Endothelial cell of umbilical vein (primary cell): ENCODE data around the gene MRPS6. TPM values are rescaled to one million over a fixed set of nuclear protein-coding genes. Genes with fewer than 3 reads are reported as not detected.

Experiments
- BruUV-seq: library from RNA; stranded (reverse); fragments of 400-500 nt; replicated peaks from 2 replicates; lab custom pipeline; 2021; lab: Mats Ljungman, UMichigan
- CTCF ChIA-PET: fragments of 300-600, 350-600 bp; sonication (Branson Sonifier 250); formaldehyde crosslinking; loops from one replicate; lab custom pipeline; 2021; ENCODE audit warnings: antibody characterized with exemption, inconsistent platforms; lab: Charles Lee
- POLR2A ChIA-PET: fragments of 300-600, 350-600 bp; sonication (Branson Sonifier 250); formaldehyde crosslinking; loops from one replicate; lab custom pipeline; 2021; ENCODE audit warnings: antibody characterized with exemption, inconsistent platforms; lab: Charles Lee
- DNase-seq: peaks from one replicate; pipeline ENCODE4 v3.0.0-alpha.2; 2011; ENCODE audit warnings: low read depth, low spot score
- FAIRE-seq: peaks from 2 replicates; lab custom pipeline; 2011; peaks lifted over from hg19 to GRCh38; lab: Jason Lieb, UNC
- H2AFZ ChIP-seq: 2 replicates; pipeline ENCODE4 v1.6.0; 2012; ENCODE audit warnings: low read depth, low read length, control low read depth, inconsistent platforms
- H3K27ac ChIP-seq: 2 replicates; pipeline ENCODE4 v1.5.1; 2011; ENCODE audit warnings: low read depth, mild to moderate bottlenecking, control low read depth, low read length, moderate library complexity; ENCODE audit not compliant: insufficient read depth
- H3K27me3 ChIP-seq, 2 experiments: 2 replicates each; pipeline versions ENCODE4 v1.6.0 to v1.6.1; 2011; ENCODE audit warnings: low read length in 2 of 2, mixed read lengths in 1 of 2; ENCODE audit not compliant: control insufficient read depth in 2 of 2, insufficient read depth in 2 of 2
- H3K36me3 ChIP-seq, 2 experiments: 2 replicates in 1 of 2; 3 replicates in 1 of 2; pipeline ENCODE4 v1.5.1; 2011; ENCODE audit warnings: low read length in 2 of 2, mild to moderate bottlenecking in 1 of 2, moderate library complexity in 1 of 2; ENCODE audit not compliant: control insufficient read depth in 2 of 2, insufficient read depth in 2 of 2; ENCODE audit errors: extremely low read depth in 1 of 2
- H3K4me1 ChIP-seq: 3 replicates; pipeline ENCODE4 v1.5.1; 2011; ENCODE audit warnings: mild to moderate bottlenecking, low read length; ENCODE audit not compliant: control insufficient read depth, insufficient read depth; ENCODE audit errors: extremely low read depth
- H3K4me2 ChIP-seq: 2 replicates; pipeline ENCODE4 v1.6.1; 2011; ENCODE audit warnings: low read length, control low read depth, mixed read lengths; ENCODE audit not compliant: insufficient read depth
- H3K4me3 ChIP-seq, 3 experiments: fragments of 200-600 bp in 1 of 3; sonication (generic), shearing (Covaris generic) in 1 of 3; replicated peaks in 1 of 3; 2 replicates each; pipeline ENCODE4 v1.5.1; 2011 to 2016; ENCODE audit warnings: control low read depth in 3 of 3, low read length in 3 of 3, mild to moderate bottlenecking in 2 of 3, inconsistent platforms in 1 of 3, low read depth in 1 of 3, moderate library complexity in 1 of 3; ENCODE audit not compliant: insufficient read depth in 1 of 3
- H3K79me2 ChIP-seq: 2 replicates; pipeline ENCODE4 v1.6.0; 2012; ENCODE audit warnings: low read length, inconsistent platforms; ENCODE audit not compliant: control insufficient read depth, insufficient read depth
- H3K9ac ChIP-seq: replicated peaks from 2 replicates; pipeline ENCODE3; 2011; ENCODE audit warnings: low read length, control low read depth; ENCODE audit not compliant: insufficient read depth; ENCODE audit errors: extremely low read depth
- H3K9me1 ChIP-seq: replicated peaks from 3 replicates; pipeline ENCODE4 v1.6.0; 2011; ENCODE audit warnings: mild to moderate bottlenecking, low read length; ENCODE audit not compliant: control insufficient read depth, insufficient read depth; ENCODE audit errors: extremely low read depth
- H3K9me3 ChIP-seq: replicated peaks from 2 replicates; pipeline ENCODE4 v1.5.1; 2012; ENCODE audit warnings: low read length, inconsistent platforms; ENCODE audit not compliant: control insufficient read depth, insufficient read depth
- H4K20me1 ChIP-seq: replicated peaks from 2 replicates; pipeline ENCODE3; 2011; ENCODE audit warnings: mild to moderate bottlenecking, low read length; ENCODE audit not compliant: control insufficient read depth, insufficient read depth; ENCODE audit errors: extremely low read depth
- CTCF ChIP-seq, 2 donors: IDR thresholded peaks; 1 replicate in 1 of 2; 2 replicates in 1 of 2; pipeline ENCODE4 v1.5.1; 2011; ENCODE audit warnings: low read length in 2 of 2, mild to moderate bottlenecking in 2 of 2, moderate library complexity in 2 of 2, control low read depth in 1 of 2, inconsistent platforms in 1 of 2, low read depth in 1 of 2; ENCODE audit not compliant: insufficient read depth in 1 of 2; ENCODE audit errors: extremely low read depth in 1 of 2
- EZH2 ChIP-seq: IDR thresholded peaks from 2 replicates; pipeline ENCODE4 v1.6.1; 2012; ENCODE audit warnings: borderline replicate concordance, low read depth, mild to moderate bottlenecking, moderate library complexity, low read length, inconsistent platforms; ENCODE audit not compliant: severe bottlenecking
- FOS ChIP-seq: IDR thresholded peaks from 2 replicates; pipeline ENCODE4 v1.6.1; 2011; ENCODE audit warnings: mild to moderate bottlenecking, low read length, moderate library complexity, borderline replicate concordance; ENCODE audit not compliant: insufficient read depth
- GATA2 ChIP-seq: IDR thresholded peaks from 2 replicates; pipeline ENCODE4 v1.7.0; 2011; ENCODE audit warnings: low read depth, mild to moderate bottlenecking, moderate library complexity, mixed read lengths, low read length; ENCODE audit not compliant: insufficient read length, insufficient read depth
- JUN ChIP-seq: IDR thresholded peaks from 2 replicates; pipeline ENCODE4 v1.6.1; 2011; ENCODE audit warnings: borderline replicate concordance, low read depth; ENCODE audit not compliant: insufficient read length, insufficient read depth
- MAX ChIP-seq: IDR thresholded peaks from 2 replicates; pipeline ENCODE4 v1.6.1; 2011; ENCODE audit not compliant: insufficient read depth, insufficient read length
- MYC ChIP-seq: IDR thresholded peaks from one replicate; pipeline ENCODE4 v1.6.1; 2011; ENCODE audit warnings: mild to moderate bottlenecking, low read depth, low read length
- POLR2A ChIP-seq: IDR thresholded peaks from 2 replicates; pipeline ENCODE4 v1.6.1; 2012; ENCODE audit warnings: low read depth, mild to moderate bottlenecking, control low read depth, low read length
- POLR2AphosphoS5 ChIP-seq: IDR thresholded peaks from 2 replicates; pipeline ENCODE4 v1.6.1; 2012; ENCODE audit warnings: low read depth, mild to moderate bottlenecking, control low read depth, low read length, moderate library complexity; ENCODE audit not compliant: insufficient read depth
- dilution Hi-C: fragments of 300-500 bp; cut with MboI; formaldehyde crosslinking; loops from one replicate; pipeline ENCODE4 v1.15.0; 2019; ENCODE audit warnings: low sequenced_read_pairs; ENCODE audit not compliant: extremely low pct_ligation_motif_present
- intact Hi-C: fragments of 100-400 bp; cut with micrococcal nuclease; formaldehyde crosslinking; loops from one replicate; pipeline ENCODE4 v1.10.0; 2022
- polyA plus RNA-seq, 4 experiments: library from polyadenylated mRNA; depleted of rRNA in 3 of 4; stranded (reverse) in 3 of 4; unstranded in 1 of 4; fragments of >200 nt; gene quantifications; 2 replicates each; pipeline versions ENCODE4 v1.2.1 to v1.2.3, GENCODE V29; 2011 to 2012; ENCODE audit warnings: missing spikeins in 1 of 4
- total RNA-seq: library from RNA; stranded (reverse); gene quantifications from 2 replicates; pipeline ENCODE4 v1.2.3, GENCODE V29; 2021

The MRPS6 gene
- total and polyA plus RNA-seq, 2 donors (not counting 3 experiments of a cell fraction or from before 2014, with no cell fraction given) = 19.8 to 37.2 TPM

DNA sequence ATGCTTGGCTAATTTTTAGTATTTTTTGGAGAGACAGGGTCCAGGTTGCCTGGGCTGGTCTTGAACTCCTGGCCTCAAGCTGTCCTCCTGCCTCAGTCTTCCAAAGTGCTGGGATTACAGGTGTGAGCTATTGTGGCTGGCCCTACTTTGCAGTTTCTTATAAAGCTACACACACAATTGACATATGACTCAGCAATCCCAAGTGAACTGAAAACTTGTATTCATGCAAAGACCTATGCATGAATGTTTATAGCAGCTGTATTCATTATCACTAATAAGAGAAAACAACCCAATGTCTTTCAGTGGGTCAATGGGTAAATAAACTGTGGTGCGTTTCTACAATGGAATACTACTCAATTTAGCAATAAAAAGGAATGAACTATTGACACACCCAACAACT lies 103.1 kb downstream of the MRPS6 start:
- no peak overlapping the region for H3K4me3 ChIP-seq
- CTCF ChIA-PET = interaction anchor here (0.8 to 1.7 kb wide), 3 partner anchors 14 to 252 kb away, joined by 3 read pairs; no protein-coding TSS in a partner anchor
- BruUV-seq = no TSS peak
- dilution Hi-C loops = no loop called here
- H3K36me3 ChIP-seq = no peaks in the 10 kb centered on the region
- H3K27me3 ChIP-seq = peaks cover 4 to 15% of the 10 kb centered on the region in 2 experiments
- no peaks in the 10 kb centered on the region for H4K20me1 ChIP-seq
- H3K4me1 ChIP-seq = no peaks in the 10 kb centered on the region
- no peaks in the 10 kb centered on the region for H3K9me1 ChIP-seq
- H2AFZ ChIP-seq = no peak overlapping the region
- no peak for TF ChIP-seq POLR2A
- TF ChIP-seq JUN = no peak
- no peak for TF ChIP-seq POLR2AphosphoS5
- no peak for TF ChIP-seq CTCF (IDR thresholded peaks at IDR 0.05; ENCODE audit: extremely low read depth in 1 of 2, insufficient read depth in 1 of 2, low read depth in 1 of 2, low read length in 2 of 2)
- TF ChIP-seq MAX = no peak
- no peak for TF ChIP-seq FOS
- TF ChIP-seq EZH2 = no peak
- TF ChIP-seq GATA2 = no peak
- no peak for TF ChIP-seq MYC
- FAIRE-seq (no peak), DNase-seq (no peak)
- intact Hi-C loops = no loop called here
- no peak overlapping the region for H3K27ac ChIP-seq
- no peaks in the 10 kb centered on the region for H3K9me3 ChIP-seq
- H3K79me2 ChIP-seq = no peaks in the 10 kb centered on the region
- POLR2A ChIA-PET = no interaction called here
- no peak overlapping the region for H3K9ac ChIP-seq
- no peak overlapping the region for H3K4me2 ChIP-seq
